Neutrophil (primary cell): ENCODE results near the gene KCNA3.

Experiments
- H3K27ac ChIP-seq: fragments of 200-600 bp; sonication (generic); 2 replicates; pipeline ENCODE4 v1.5.1; 2016; ENCODE audit warnings: mild to moderate bottlenecking, moderate library complexity
- H3K27me3 ChIP-seq: fragments of 200-600 bp; sonication (generic); 2 replicates; pipeline ENCODE4 v1.6.0; 2016; ENCODE audit warnings: mild to moderate bottlenecking
- H3K36me3 ChIP-seq: fragments of 200-600 bp; sonication (generic); 2 replicates; pipeline ENCODE4 v1.5.1; 2017
- H3K4me1 ChIP-seq, 2 experiments: fragments of 200-600 bp in 1 of 2; sonication (generic) in 1 of 2; 1 replicate in 1 of 2; 2 replicates in 1 of 2; pipeline versions ENCODE4 v1.5.1 to v1.6.1; 2013 to 2016; ENCODE audit warnings: low read depth in 1 of 2, low read length in 1 of 2, mild to moderate bottlenecking in 1 of 2, moderate library complexity in 1 of 2; ENCODE audit not compliant: control insufficient read depth in 1 of 2, insufficient read depth in 1 of 2
- H3K4me3 ChIP-seq, 2 experiments: fragments of 200-600 bp in 1 of 2; sonication (generic) in 1 of 2; 1 replicate in 1 of 2; 2 replicates in 1 of 2; pipeline ENCODE4 v1.5.1; 2013 to 2016; ENCODE audit warnings: low read depth in 1 of 2, low read length in 1 of 2, mild to moderate bottlenecking in 1 of 2, moderate library complexity in 1 of 2
- H3K9me3 ChIP-seq: fragments of 200-600 bp; sonication (generic); 2 replicates; pipeline ENCODE4 v1.5.1; 2016
- TF ChIP-seq, protein P1 (sequence below): fragments of 200-600 bp; sonication (generic); IDR thresholded peaks from 2 replicates; pipeline ENCODE4 v1.5.1; 2016; ENCODE audit warnings: antibody characterized with exemption

The KCNA3 gene

DNA sequence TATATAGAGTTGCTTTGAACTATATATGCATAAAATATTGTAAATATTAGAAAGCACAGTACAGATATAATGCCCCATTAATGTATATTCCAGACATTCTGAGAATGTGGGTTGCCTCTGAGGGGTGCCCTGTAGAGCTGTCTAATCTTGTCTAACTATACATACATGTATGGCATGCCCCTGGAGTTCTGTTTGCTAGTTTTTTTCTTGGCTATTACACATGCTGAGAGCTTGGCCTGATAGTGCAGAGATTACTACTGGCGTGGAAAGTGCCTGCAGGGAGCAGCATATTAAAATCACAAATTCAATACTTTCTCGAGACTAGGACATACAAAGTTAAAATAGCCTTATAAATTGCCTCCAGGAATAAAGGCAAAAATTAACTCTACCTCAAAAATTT is 24.1 kb downstream of the KCNA3 start:
- no peaks in the 10 kb centered on the region for H3K4me1 ChIP-seq
- no peak overlapping the region for H3K27ac ChIP-seq
- H3K9me3 ChIP-seq: no peaks in the 10 kb centered on the region
- TF ChIP-seq, protein P1, sequence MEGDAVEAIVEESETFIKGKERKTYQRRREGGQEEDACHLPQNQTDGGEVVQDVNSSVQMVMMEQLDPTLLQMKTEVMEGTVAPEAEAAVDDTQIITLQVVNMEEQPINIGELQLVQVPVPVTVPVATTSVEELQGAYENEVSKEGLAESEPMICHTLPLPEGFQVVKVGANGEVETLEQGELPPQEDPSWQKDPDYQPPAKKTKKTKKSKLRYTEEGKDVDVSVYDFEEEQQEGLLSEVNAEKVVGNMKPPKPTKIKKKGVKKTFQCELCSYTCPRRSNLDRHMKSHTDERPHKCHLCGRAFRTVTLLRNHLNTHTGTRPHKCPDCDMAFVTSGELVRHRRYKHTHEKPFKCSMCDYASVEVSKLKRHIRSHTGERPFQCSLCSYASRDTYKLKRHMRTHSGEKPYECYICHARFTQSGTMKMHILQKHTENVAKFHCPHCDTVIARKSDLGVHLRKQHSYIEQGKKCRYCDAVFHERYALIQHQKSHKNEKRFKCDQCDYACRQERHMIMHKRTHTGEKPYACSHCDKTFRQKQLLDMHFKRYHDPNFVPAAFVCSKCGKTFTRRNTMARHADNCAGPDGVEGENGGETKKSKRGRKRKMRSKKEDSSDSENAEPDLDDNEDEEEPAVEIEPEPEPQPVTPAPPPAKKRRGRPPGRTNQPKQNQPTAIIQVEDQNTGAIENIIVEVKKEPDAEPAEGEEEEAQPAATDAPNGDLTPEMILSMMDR: no peak
- H3K27me3 ChIP-seq: peaks cover 40% of the 10 kb centered on the region
- H3K4me3 ChIP-seq: no peak overlapping the region
- no peaks in the 10 kb centered on the region for H3K36me3 ChIP-seq

DNA sequence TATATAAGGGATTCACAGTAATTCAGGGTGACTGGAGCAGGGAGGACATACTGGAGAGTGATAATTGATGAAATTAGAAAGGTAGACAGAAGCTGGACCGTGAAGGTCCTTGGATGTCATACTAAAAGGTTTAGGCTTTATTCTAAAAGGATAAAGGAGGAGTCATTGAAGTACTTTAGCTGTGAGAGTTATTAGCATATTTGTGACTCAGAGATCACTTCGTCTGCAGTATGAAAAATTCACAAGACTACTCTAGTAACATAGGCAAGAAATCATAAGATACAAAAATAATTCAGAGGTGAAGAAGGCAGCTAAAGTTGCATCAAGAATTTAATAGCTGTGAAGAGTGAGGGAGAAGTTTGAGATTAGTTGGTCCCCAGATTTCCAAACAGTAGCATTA is 26.3 kb downstream of the KCNA3 start:
- Histone ChIP-seq H3K4me1 (no peaks in the 10 kb centered on the region), H3K27ac (no peak overlapping the region), H3K36me3 (no peaks in the 10 kb centered on the region), H3K9me3 (no peaks in the 10 kb centered on the region), H3K27me3 (peaks cover 40% of the 10 kb centered on the region), H3K4me3 (no peak overlapping the region)
- TF ChIP-seq, protein P1: no peak

GRCh38 chr1:110647254-110647891 is 27.4 kb downstream of the KCNA3 start:
- Histone ChIP-seq H3K9me3 (no peaks in the 10 kb centered on the region), H3K4me3 (no peak overlapping the region), H3K27ac (no peak overlapping the region), H3K27me3 (peaks cover 40% of the 10 kb centered on the region), H3K36me3 (no peaks in the 10 kb centered on the region), H3K4me1 (no peaks in the 10 kb centered on the region)
- TF ChIP-seq, protein P1: no peak

- Histone ChIP-seq H3K4me1 (no peaks in the 10 kb centered on the region), H3K9me3 (no peaks in the 10 kb centered on the region), H3K27me3 (peaks cover 40% of the 10 kb centered on the region), H3K4me3 (no peak overlapping the region), H3K27ac (no peak overlapping the region), H3K36me3 (no peaks in the 10 kb centered on the region)
- TF ChIP-seq, protein P1: no peak
Measured at GRCh38 chr1:110645821-110646735, 28.7 kb downstream of the KCNA3 start.

GRCh38 chr1:110645211-110645610 is 29.5 kb downstream of the KCNA3 start:
- H3K27me3 ChIP-seq: peaks cover 35% of the 10 kb centered on the region
- H3K27ac ChIP-seq: no peak overlapping the region
- H3K4me1 ChIP-seq: no peaks in the 10 kb centered on the region
- no peak overlapping the region for H3K4me3 ChIP-seq
- TF ChIP-seq, protein P1: no peak
- no peaks in the 10 kb centered on the region for H3K9me3 ChIP-seq
- no peaks in the 10 kb centered on the region for H3K36me3 ChIP-seq
